Activated T-helper 2 cell treated with anti-CD3 and anti-CD28 coated beads, Interferon-gamma antibody, Interleukin-2, Interleukin-4, amounts not matched to agents 10 μg/mL and 5 μg/mL and 100 μg/mL, durations not matched to agents 14 hours and 24 hours and 36 hours (primary cell): ENCODE data around the gene AQP4. TPM values are rescaled to one million over a fixed set of nuclear protein-coding genes. Genes with fewer than 3 reads are reported as not detected.

Source experiments
- DNase-seq: peaks from one replicate; pipeline ENCODE4 v3.0.0; 2021; ENCODE audit warnings: low spot score
- H3K27ac Mint-ChIP-seq: one replicate; pipeline ENCODE4 v1.8.0; 2021; ENCODE audit warnings: mixed read lengths
- H3K27me3 Mint-ChIP-seq: one replicate; pipeline ENCODE4 v1.8.0; 2021; ENCODE audit warnings: low read depth, mixed read lengths
- H3K36me3 Mint-ChIP-seq: one replicate; pipeline ENCODE4 v1.8.0; 2021; ENCODE audit warnings: low read depth, mixed read lengths
- H3K4me1 Mint-ChIP-seq: one replicate; pipeline ENCODE4 v1.8.0; 2021; ENCODE audit warnings: low read depth, mixed read lengths
- H3K4me3 Mint-ChIP-seq: one replicate; pipeline ENCODE4 v1.8.0; 2021; ENCODE audit warnings: low read depth, mild to moderate bottlenecking, moderate library complexity, mixed read lengths
- H3K9me3 Mint-ChIP-seq: one replicate; pipeline ENCODE4 v1.8.0; 2021; ENCODE audit warnings: mixed read lengths
- intact Hi-C: fragments of 100-400 bp; cut with micrococcal nuclease; formaldehyde crosslinking; loops from one replicate; pipeline ENCODE4 v1.15.1; 2023
- total RNA-seq: library from RNA; stranded (reverse); gene quantifications from 2 replicates; pipeline ENCODE4 v1.2.3, GENCODE V29; 2022

AQP4 gene
- total RNA-seq: not detected in 2 replicates

GRCh38 chr18:26865557-26865956 is at the start of gene AQP4:
AQP4 (minus strand) TSS chr18:26865707; CDS start chr18:26865689, 18 bp downstream.
- Mint-ChIP-seq H3K4me1 (peaks cover 2% of the 10 kb centered on the region), H3K4me3 (no peak within 1 kb of the TSS), H3K9me3 (no peaks in the 10 kb centered on the region), H3K27ac (no peak within 1 kb of the TSS), H3K36me3 (no peaks in the 10 kb centered on the region), H3K27me3 (peaks cover 23% of the 10 kb centered on the region)
- intact Hi-C loops: no loop called here
- DNase-seq: no peak

- H3K9me3 Mint-ChIP-seq: no peaks in the 10 kb centered on the region
- H3K4me3 Mint-ChIP-seq: no peak overlapping the region
- no peaks in the 10 kb centered on the region for H3K27me3 Mint-ChIP-seq
- no peak overlapping the region for H3K27ac Mint-ChIP-seq
- H3K36me3 Mint-ChIP-seq: no peaks in the 10 kb centered on the region
- no peaks in the 10 kb centered on the region for H3K4me1 Mint-ChIP-seq
- DNase-seq: no peak
- intact Hi-C loops: no loop called here
These were observed 46.3 kb upstream of the AQP4 start for GRCh38 chr18:26911840-26912239.

GRCh38 chr18:26909599-26910290 is 44.2 kb upstream of the AQP4 start:
- no peak for DNase-seq
- H3K4me1 Mint-ChIP-seq: no peaks in the 10 kb centered on the region
- no peak overlapping the region for H3K4me3 Mint-ChIP-seq
- intact Hi-C loops: no loop called here
- H3K27ac Mint-ChIP-seq: no peak overlapping the region
- H3K36me3 Mint-ChIP-seq: no peaks in the 10 kb centered on the region
- H3K27me3 Mint-ChIP-seq: no peaks in the 10 kb centered on the region
- H3K9me3 Mint-ChIP-seq: no peaks in the 10 kb centered on the region

- DNase-seq: no peak
- Mint-ChIP-seq H3K27ac (no peak overlapping the region), H3K9me3 (peaks cover 7% of the 10 kb centered on the region), H3K4me3 (no peak overlapping the region), H3K27me3 (no peaks in the 10 kb centered on the region), H3K4me1 (no peaks in the 10 kb centered on the region), H3K36me3 (no peaks in the 10 kb centered on the region)
- intact Hi-C loops: no loop called here
These were observed 43.4 kb upstream of the AQP4 start for GRCh38 chr18:26908906-26909305.

- no peaks in the 10 kb centered on the region for H3K27me3 Mint-ChIP-seq
- H3K4me1 Mint-ChIP-seq: no peaks in the 10 kb centered on the region
- no peak overlapping the region for H3K4me3 Mint-ChIP-seq
- peaks cover 22% of the 10 kb centered on the region for H3K9me3 Mint-ChIP-seq
- intact Hi-C loops: no loop called here
- H3K36me3 Mint-ChIP-seq: no peaks in the 10 kb centered on the region
- DNase-seq: no peak
- H3K27ac Mint-ChIP-seq: no peak overlapping the region
These were observed 36.8 kb upstream of the AQP4 start for GRCh38 chr18:26902291-26902690.

DNA sequence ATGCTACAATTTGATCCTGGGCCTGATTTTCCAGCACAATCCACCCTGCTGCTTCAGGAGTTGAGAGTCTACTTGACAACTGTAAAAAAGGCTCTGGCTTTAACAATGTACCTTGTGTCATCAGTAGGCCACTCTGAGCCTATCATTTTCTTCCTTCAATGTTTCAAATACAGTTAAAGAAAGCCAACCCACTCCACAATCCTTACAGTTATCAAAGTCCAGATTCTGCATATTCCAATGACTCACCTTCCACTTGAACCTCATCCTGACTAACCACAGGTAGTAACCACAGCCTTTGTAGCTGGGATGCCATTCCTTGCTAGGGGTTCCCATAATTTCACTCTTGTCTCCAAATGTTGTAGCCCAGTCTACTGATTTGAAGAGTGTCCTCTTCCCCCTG is 35.5 kb upstream of the AQP4 start:
- no peaks in the 10 kb centered on the region for H3K36me3 Mint-ChIP-seq
- DNase-seq: no peak
- intact Hi-C loops: no loop called here
- H3K27ac Mint-ChIP-seq: no peak overlapping the region
- H3K27me3 Mint-ChIP-seq: no peaks in the 10 kb centered on the region
- H3K4me3 Mint-ChIP-seq: no peak overlapping the region
- no peaks in the 10 kb centered on the region for H3K4me1 Mint-ChIP-seq
- peaks cover 22% of the 10 kb centered on the region for H3K9me3 Mint-ChIP-seq

GRCh38 chr18:26894426-26894825 is 28.9 kb upstream of the AQP4 start:
- no peaks in the 10 kb centered on the region for H3K36me3 Mint-ChIP-seq

DNA sequence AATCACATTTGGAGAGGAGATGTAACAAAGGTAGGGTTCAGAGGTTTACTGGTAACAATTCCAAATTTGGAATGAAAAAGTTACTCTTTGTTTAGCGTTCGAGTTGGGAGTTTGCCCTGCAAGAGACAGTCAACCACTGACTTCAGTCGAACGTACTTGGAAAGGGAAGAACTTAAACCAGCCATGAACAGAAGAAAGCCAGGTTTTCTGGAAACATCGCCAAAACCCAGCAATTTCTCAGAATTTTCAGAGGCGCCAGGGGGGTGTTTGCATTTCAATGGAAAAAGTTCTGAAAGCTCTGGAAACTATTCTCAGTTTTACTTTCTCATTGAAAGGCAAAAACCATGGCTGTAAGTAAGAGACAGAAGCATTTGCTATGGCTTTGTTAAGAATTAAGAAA is 28.5 kb upstream of the AQP4 start:
- no peaks in the 10 kb centered on the region for H3K9me3 Mint-ChIP-seq
- no peak overlapping the region for H3K4me3 Mint-ChIP-seq
- H3K27ac Mint-ChIP-seq: no peak overlapping the region
- H3K36me3 Mint-ChIP-seq: no peaks in the 10 kb centered on the region
- no peaks in the 10 kb centered on the region for H3K27me3 Mint-ChIP-seq
- no peak for DNase-seq
- no peaks in the 10 kb centered on the region for H3K4me1 Mint-ChIP-seq
- intact Hi-C loops: no loop called here

More at GRCh38 chr18:26894426-26894825, 28.9 kb upstream of the AQP4 start:
- intact Hi-C loops: no loop called here
- no peaks in the 10 kb centered on the region for H3K4me1 Mint-ChIP-seq
- H3K27ac Mint-ChIP-seq: no peak overlapping the region
- no peaks in the 10 kb centered on the region for H3K9me3 Mint-ChIP-seq
- H3K4me3 Mint-ChIP-seq: no peak overlapping the region
- DNase-seq: no peak
- no peaks in the 10 kb centered on the region for H3K27me3 Mint-ChIP-seq

- no peak overlapping the region for H3K27ac Mint-ChIP-seq
- H3K36me3 Mint-ChIP-seq: no peaks in the 10 kb centered on the region
- no peaks in the 10 kb centered on the region for H3K27me3 Mint-ChIP-seq
- intact Hi-C loops: no loop called here
- H3K4me3 Mint-ChIP-seq: no peak overlapping the region
- H3K4me1 Mint-ChIP-seq: no peaks in the 10 kb centered on the region
- no peaks in the 10 kb centered on the region for H3K9me3 Mint-ChIP-seq
- DNase-seq: no peak
These were observed 22.8 kb upstream of the AQP4 start for GRCh38 chr18:26888259-26888658.

- peaks cover 3% of the 10 kb centered on the region for H3K9me3 Mint-ChIP-seq
- intact Hi-C loops: no loop called here
- H3K36me3 Mint-ChIP-seq: no peaks in the 10 kb centered on the region
- H3K4me3 Mint-ChIP-seq: no peak overlapping the region
- H3K4me1 Mint-ChIP-seq: no peaks in the 10 kb centered on the region
- DNase-seq: no peak
- H3K27ac Mint-ChIP-seq: no peak overlapping the region
- no peaks in the 10 kb centered on the region for H3K27me3 Mint-ChIP-seq
These were observed 9.6 kb upstream of the AQP4 start for GRCh38 chr18:26875040-26875654.

- intact Hi-C loops: no loop called here
- no peak for DNase-seq
- no peak overlapping the region for H3K27ac Mint-ChIP-seq
- H3K36me3 Mint-ChIP-seq: no peaks in the 10 kb centered on the region
- H3K4me3 Mint-ChIP-seq: no peak overlapping the region
- peaks cover 3% of the 10 kb centered on the region for H3K9me3 Mint-ChIP-seq
- no peaks in the 10 kb centered on the region for H3K27me3 Mint-ChIP-seq
- H3K4me1 Mint-ChIP-seq: no peaks in the 10 kb centered on the region
These were observed 8.8 kb upstream of the AQP4 start for GRCh38 chr18:26874283-26874682.

DNA sequence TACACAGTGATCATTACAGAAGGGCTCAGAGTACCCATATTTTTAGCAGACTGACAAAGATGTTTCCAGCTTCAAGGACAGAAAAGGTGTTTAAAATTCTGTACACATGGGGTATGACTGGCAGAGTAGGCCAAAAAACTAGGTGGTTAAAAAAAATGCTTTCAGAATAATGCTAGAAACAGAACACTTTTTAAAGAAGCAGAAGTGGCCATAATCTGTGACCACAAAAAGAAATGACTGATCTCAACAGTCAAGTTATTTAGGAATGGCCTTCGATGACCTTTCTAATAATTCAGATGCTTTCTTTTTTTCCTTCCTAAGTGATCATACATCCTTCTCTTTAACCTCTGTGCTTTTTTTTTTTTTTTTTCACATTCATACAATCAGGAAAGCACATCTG is 4.1 kb upstream of the AQP4 start:
- no peaks in the 10 kb centered on the region for H3K9me3 Mint-ChIP-seq
- peaks cover 7% of the 10 kb centered on the region for H3K27me3 Mint-ChIP-seq
- H3K36me3 Mint-ChIP-seq: no peaks in the 10 kb centered on the region
- intact Hi-C loops: no loop called here
- H3K27ac Mint-ChIP-seq: no peak overlapping the region
- H3K4me3 Mint-ChIP-seq: no peak overlapping the region
- H3K4me1 Mint-ChIP-seq: no peaks in the 10 kb centered on the region
- DNase-seq: no peak

GRCh38 chr18:26868968-26869586 is 3.6 kb upstream of the AQP4 start:
- H3K4me1 Mint-ChIP-seq: no peaks in the 10 kb centered on the region
- intact Hi-C loops: no loop called here
- H3K4me3 Mint-ChIP-seq: no peak overlapping the region
- DNase-seq: no peak
- peaks cover 12% of the 10 kb centered on the region for H3K27me3 Mint-ChIP-seq
- H3K27ac Mint-ChIP-seq: no peak overlapping the region
- no peaks in the 10 kb centered on the region for H3K9me3 Mint-ChIP-seq
- H3K36me3 Mint-ChIP-seq: no peaks in the 10 kb centered on the region
